ENCODE measurements around the gene SELENOS. TPM values are rescaled to one million over a fixed set of nuclear protein-coding genes. Genes with fewer than 3 reads are reported as not detected.

SELENOS gene
- total and polyA plus RNA-seq, 9 of the 15 experiments (the other 6 are each of a cell fraction or from before 2014, with no cell fraction given) = 24.9 to 57.4 (median 47.9) TPM

DNA sequence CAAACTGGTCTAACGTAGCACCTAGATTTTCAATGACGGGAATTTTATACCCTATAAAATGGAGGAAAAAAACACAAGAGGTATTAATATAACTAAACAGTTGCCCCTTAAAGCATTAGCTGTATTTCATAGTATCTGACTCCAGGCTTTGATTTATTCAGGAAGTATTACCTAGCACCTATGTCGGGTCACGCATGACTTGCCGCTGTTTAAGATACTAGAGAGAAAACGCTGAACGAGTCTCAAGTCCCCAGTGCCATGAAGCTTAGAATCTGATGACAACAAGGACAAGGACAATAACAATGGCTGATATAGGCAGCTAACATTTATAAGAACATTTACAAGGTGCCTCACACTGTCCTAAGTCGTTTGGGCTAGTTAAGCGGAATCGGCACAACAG, 15.8 kb upstream of the SELENOS start:
- TF ChIP-seq ZNF444 (CRISPR knock-in tag; IDR thresholded peaks at IDR 0.05) (no peak), RCOR1 (IDR thresholded peaks at IDR 0.05; ENCODE audit: borderline replicate concordance in 1 of 2, low read depth in 2 of 2, low read length in 2 of 2) (peak in 1 of 2 experiments; percentile 13; a peak in 1 of 4 replicates), KDM1A (IDR thresholded peaks at IDR 0.05) (0 out of 4 replicates have a peak, but pooled peaks of 1 of the 2 experiments have one; percentile 15)
- peak overlapping the region; percentile 96 for H3K4me3 ChIP-seq
- peaks cover 7 to 9% of the 10 kb centered on the region in 2 experiments; a peak in 2 of 5 replicates for H3K4me1 ChIP-seq (replicated peaks in 1 of 2; ENCODE audit: control insufficient read depth in 2 of 2, insufficient read depth in 2 of 2, low read length in 2 of 2)
- 18% methylated on average over 10 of the region's 10 CpGs for WGBS (ENCODE audit: insufficient coverage, low coverage, missing lambda C conversion rate)
- no peak for ATAC-seq
- peaks cover 17% of the 10 kb centered on the region for H4K20me1 ChIP-seq (replicated peaks; ENCODE audit: control insufficient read depth, insufficient read depth, low read length)
- CTCF ChIA-PET (ENCODE audit: low intra/inter-chr PET ratio) = no interaction called here
- H3K4me2 ChIP-seq (ENCODE audit: insufficient read depth, low read length) = peak overlapping the region; percentile 93
- no TSS peak for BruUV-seq (replicated peaks)
- in situ Hi-C loops (cut with MboI) = loop anchor here (5.0 kb wide), 1 partner anchor 359 kb away; the partner anchor contains the start of gene TM2D3
- H3K79me2 ChIP-seq (ENCODE audit: control insufficient read depth, insufficient read depth, low read length) = peaks cover 85% of the 10 kb centered on the region
- POLR2A ChIA-PET = interaction anchor here (0.5 to 3.7 kb wide), 7 partner anchors 8 to 360 kb away, joined by 3 to 25 read pairs (median 3); no protein-coding TSS in a partner anchor
- H3K9ac ChIP-seq (ENCODE audit: insufficient read depth in 1 of 2, low read depth in 2 of 2, low read length in 2 of 2) = peak overlapping the region; percentile 88 to 94; a peak in 3 of 4 replicates
- no peaks in the 10 kb centered on the region for H3K9me1 ChIP-seq (ENCODE audit: control insufficient read depth, insufficient read depth, low read length)
- FAIRE-seq = no peak
- peak overlapping the region; percentile 92; the same call in 1 of the 3 replicates for H3K27ac ChIP-seq (ENCODE audit: extremely low read depth, low read depth, low read length)
- intact Hi-C loops (cut with micrococcal nuclease) = no loop called here
- H3K9me3 ChIP-seq (replicated peaks; ENCODE audit: control insufficient read depth, insufficient read depth, low read depth, low read length) = no peaks in the 10 kb centered on the region
- H3K27me3 ChIP-seq (ENCODE audit: control insufficient read depth in 2 of 2, insufficient read depth in 2 of 2, low read length in 2 of 2) = no peaks in the 10 kb centered on the region
- DNase-seq (ENCODE audit: extremely low read depth in 1 of 4, low spot score in 3 of 4) = no peak
- peaks cover 52% of the 10 kb centered on the region for H3K36me3 ChIP-seq (ENCODE audit: control insufficient read depth, insufficient read depth, low read length)
- no peak overlapping the region for H2AFZ ChIP-seq (ENCODE audit: low read depth, low read length)

DNA sequence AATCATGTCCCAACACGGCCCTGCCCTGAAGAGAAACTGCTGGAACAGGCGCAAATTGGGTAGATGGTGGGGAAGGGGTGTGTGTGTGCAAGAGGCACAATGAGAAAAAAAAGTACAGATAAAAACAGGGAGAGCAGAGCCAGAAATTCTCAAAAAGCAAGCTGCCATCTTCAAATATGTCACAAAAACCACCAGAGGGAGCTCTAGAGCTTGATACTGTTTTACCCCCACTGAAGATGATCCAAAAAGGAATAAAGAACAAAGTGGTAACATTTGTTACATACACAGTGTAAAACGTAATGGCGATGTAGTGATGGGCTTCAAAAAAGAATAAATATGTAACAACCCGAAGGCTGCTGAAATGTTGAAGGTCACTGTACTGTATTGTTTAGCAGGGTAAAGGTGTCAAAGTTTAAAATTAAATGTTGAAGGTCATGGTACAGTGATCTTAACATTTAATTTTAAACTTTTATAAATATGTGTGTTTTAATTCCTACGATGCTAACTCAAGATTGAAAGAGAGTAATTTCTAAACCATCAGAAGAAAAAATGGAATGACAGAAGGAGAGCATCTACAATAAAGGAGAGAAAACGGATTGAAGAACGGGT, 11.7 kb upstream of the SELENOS start:
- Histone ChIP-seq H3K9me1 (ENCODE audit: control insufficient read depth, insufficient read depth, low read length) (no peaks in the 10 kb centered on the region), H2AFZ (ENCODE audit: low read depth, low read length) (no peak overlapping the region), H4K20me1 (replicated peaks; ENCODE audit: control insufficient read depth, insufficient read depth, low read length) (peaks cover 13% of the 10 kb centered on the region), H3K79me2 (ENCODE audit: control insufficient read depth, insufficient read depth, low read length) (peaks cover 74% of the 10 kb centered on the region), H3K4me3 (no peak overlapping the region), H3K4me2 (ENCODE audit: insufficient read depth, low read length) (no peak overlapping the region), H3K9me3 (replicated peaks; ENCODE audit: control insufficient read depth, insufficient read depth, low read depth, low read length) (no peaks in the 10 kb centered on the region), H3K27ac (ENCODE audit: extremely low read depth, low read depth, low read length) (no peak overlapping the region), H3K4me1 (replicated peaks in 1 of 2; ENCODE audit: control insufficient read depth in 2 of 2, insufficient read depth in 2 of 2, low read length in 2 of 2) (peaks cover 0 to 7% of the 10 kb centered on the region in 2 experiments; a peak in 1 of 5 replicates), H3K36me3 (ENCODE audit: control insufficient read depth, insufficient read depth, low read length) (peaks cover 92% of the 10 kb centered on the region), H3K27me3 (ENCODE audit: control insufficient read depth in 2 of 2, insufficient read depth in 2 of 2, low read length in 2 of 2) (no peaks in the 10 kb centered on the region), H3K9ac (ENCODE audit: insufficient read depth in 1 of 2, low read depth in 2 of 2, low read length in 2 of 2) (no peak overlapping the region)
- peak in 3 of 4 experiments; percentile 35 to 70 (median 67) for DNase-seq (ENCODE audit: extremely low read depth in 1 of 4, low spot score in 3 of 4)
- intact Hi-C loops (cut with micrococcal nuclease) (no loop called here), in situ Hi-C loops (cut with MboI) (no loop called here)
- peak; percentile 72 for ATAC-seq
- no TSS peak for BruUV-seq (replicated peaks)
- peak; percentile 74 for FAIRE-seq
- CTCF ChIA-PET (ENCODE audit: low intra/inter-chr PET ratio) = interaction anchor here (1.4 to 1.8 kb wide), 2 partner anchors 290 to 352 kb away, joined by 4 to 16 read pairs; no protein-coding TSS in a partner anchor
- POLR2A ChIA-PET = interaction anchor here (0.6 to 1.0 kb wide), 8 partner anchors 9 to 692 kb away, joined by 3 to 5 read pairs (median 3); no protein-coding TSS in a partner anchor
- 70% methylated on average over 8 of the region's 8 CpGs for WGBS (ENCODE audit: insufficient coverage, low coverage, missing lambda C conversion rate)
- TF ChIP-seq SP1 (CRISPR knock-in tag; IDR thresholded peaks at IDR 0.05) (peak; percentile 34; the same call in 1 of the 2 replicates), NCOA1 (IDR thresholded peaks at IDR 0.05; ENCODE audit: low read depth) (no peak), PTTG1 (tag; IDR thresholded peaks at IDR 0.05; ENCODE audit: low read depth) (no peak), RAD21 (CRISPR knock-in tag; conservative IDR thresholded peaks at IDR 0.05 in 1 of 2, IDR thresholded peaks at IDR 0.05 in 1 of 2) (peak; percentile 53 to 57), SMC3 (conservative IDR thresholded peaks at IDR 0.05; ENCODE audit: insufficient read depth, low read depth, low read length) (peak; percentile 40; the same call in 1 of the 2 replicates), KDM1A (IDR thresholded peaks at IDR 0.05) (no peak)
- TF ChIP-seq, protein P1, sequence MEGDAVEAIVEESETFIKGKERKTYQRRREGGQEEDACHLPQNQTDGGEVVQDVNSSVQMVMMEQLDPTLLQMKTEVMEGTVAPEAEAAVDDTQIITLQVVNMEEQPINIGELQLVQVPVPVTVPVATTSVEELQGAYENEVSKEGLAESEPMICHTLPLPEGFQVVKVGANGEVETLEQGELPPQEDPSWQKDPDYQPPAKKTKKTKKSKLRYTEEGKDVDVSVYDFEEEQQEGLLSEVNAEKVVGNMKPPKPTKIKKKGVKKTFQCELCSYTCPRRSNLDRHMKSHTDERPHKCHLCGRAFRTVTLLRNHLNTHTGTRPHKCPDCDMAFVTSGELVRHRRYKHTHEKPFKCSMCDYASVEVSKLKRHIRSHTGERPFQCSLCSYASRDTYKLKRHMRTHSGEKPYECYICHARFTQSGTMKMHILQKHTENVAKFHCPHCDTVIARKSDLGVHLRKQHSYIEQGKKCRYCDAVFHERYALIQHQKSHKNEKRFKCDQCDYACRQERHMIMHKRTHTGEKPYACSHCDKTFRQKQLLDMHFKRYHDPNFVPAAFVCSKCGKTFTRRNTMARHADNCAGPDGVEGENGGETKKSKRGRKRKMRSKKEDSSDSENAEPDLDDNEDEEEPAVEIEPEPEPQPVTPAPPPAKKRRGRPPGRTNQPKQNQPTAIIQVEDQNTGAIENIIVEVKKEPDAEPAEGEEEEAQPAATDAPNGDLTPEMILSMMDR (IDR thresholded peaks at IDR 0.05 in 2 of 3, conservative IDR thresholded peaks at IDR 0.05 in 1 of 3; ENCODE audit: insufficient read depth in 2 of 3, low read depth in 1 of 3, low read length in 3 of 3) = peak; percentile 51 to 74 (median 72); a peak in 5 of 6 replicates

Data from K562 (cell line).